Loucy (cell line): ENCODE measurements around the gene ZNF319.

Source experiments
- H2AFZ ChIP-seq: fragments of 200-600 bp; sonication (generic); 2 replicates; pipeline ENCODE4 v1.6.0; 2016; ENCODE audit warnings: antibody characterized with exemption, mild to moderate bottlenecking, low read length, moderate library complexity
- H3F3A ChIP-seq: fragments of 200-600 bp; 2 replicates; pipeline ENCODE4 v1.6.0; 2016; ENCODE audit warnings: antibody characterized with exemption, low read depth, mild to moderate bottlenecking
- H3K27me3 ChIP-seq: fragments of 200-600 bp; sonication (generic); 2 replicates; pipeline ENCODE4 v1.6.1; 2014; ENCODE audit warnings: low read length, mild to moderate bottlenecking; ENCODE audit not compliant: insufficient read depth, poor library complexity, severe bottlenecking
- H3K36me3 ChIP-seq: fragments of 200-600 bp; sonication (generic); 2 replicates; pipeline ENCODE4 v1.6.1; 2016; ENCODE audit warnings: low read length; ENCODE audit not compliant: insufficient read depth
- H3K4me1 ChIP-seq: fragments of 200-600 bp; sonication (generic); 2 replicates; pipeline ENCODE4 v1.5.1; 2014; ENCODE audit warnings: low read length, mild to moderate bottlenecking; ENCODE audit not compliant: insufficient read depth, poor library complexity, severe bottlenecking
- H3K4me2 ChIP-seq: fragments of 200-600 bp; sonication (generic); 2 replicates; pipeline ENCODE4 v1.6.0; 2014; ENCODE audit warnings: antibody characterized with exemption, low read length, low read depth, mild to moderate bottlenecking; ENCODE audit not compliant: poor library complexity, severe bottlenecking
- H3K4me3 ChIP-seq: fragments of 200-600 bp; sonication (generic); 2 replicates; pipeline ENCODE4 v1.5.1; 2014; ENCODE audit warnings: low read length, mild to moderate bottlenecking, mixed read lengths; ENCODE audit not compliant: poor library complexity, severe bottlenecking
- H3K79me2 ChIP-seq: fragments of 200-600 bp; sonication (generic); 2 replicates; pipeline ENCODE4 v1.6.1; 2014; ENCODE audit warnings: low read length; ENCODE audit not compliant: insufficient read depth
- H3K9ac ChIP-seq: fragments of 200-600 bp; sonication (generic); 2 replicates; pipeline ENCODE4 v1.6.0; 2014; ENCODE audit warnings: mild to moderate bottlenecking, low read depth, low read length, moderate library complexity; ENCODE audit not compliant: poor library complexity, severe bottlenecking
- H3K9me2 ChIP-seq: fragments of 200-600 bp; sonication (generic); replicated peaks from 2 replicates; pipeline ENCODE4 v1.6.1; 2016; ENCODE audit warnings: low read depth, low read length, mixed read lengths
- H3K9me3 ChIP-seq: fragments of 200-600 bp; sonication (generic); 2 replicates; pipeline ENCODE4 v1.6.1; 2014; ENCODE audit warnings: mild to moderate bottlenecking, antibody characterized with exemption, low read length, low read depth; ENCODE audit not compliant: insufficient read depth
- H4K20me1 ChIP-seq: fragments of 200-600 bp; sonication (generic); 2 replicates; pipeline ENCODE4 v1.6.0; 2014; ENCODE audit warnings: antibody characterized with exemption, low read length, mild to moderate bottlenecking; ENCODE audit not compliant: insufficient read depth, poor library complexity, severe bottlenecking
- EZH2phosphoT487 ChIP-seq: fragments of 200-600 bp; IDR thresholded peaks from 2 replicates; pipeline ENCODE4 v1.6.1; 2018; ENCODE audit warnings: antibody characterized with exemption, mild to moderate bottlenecking, moderate library complexity, borderline replicate concordance
- TF ChIP-seq, protein P1 (sequence below): fragments of 200-600 bp; sonication (generic); conservative IDR thresholded peaks from 2 replicates; pipeline ENCODE4 v1.5.1; 2014; ENCODE audit warnings: mild to moderate bottlenecking, antibody characterized with exemption, low read length

ZNF319 gene

DNA sequence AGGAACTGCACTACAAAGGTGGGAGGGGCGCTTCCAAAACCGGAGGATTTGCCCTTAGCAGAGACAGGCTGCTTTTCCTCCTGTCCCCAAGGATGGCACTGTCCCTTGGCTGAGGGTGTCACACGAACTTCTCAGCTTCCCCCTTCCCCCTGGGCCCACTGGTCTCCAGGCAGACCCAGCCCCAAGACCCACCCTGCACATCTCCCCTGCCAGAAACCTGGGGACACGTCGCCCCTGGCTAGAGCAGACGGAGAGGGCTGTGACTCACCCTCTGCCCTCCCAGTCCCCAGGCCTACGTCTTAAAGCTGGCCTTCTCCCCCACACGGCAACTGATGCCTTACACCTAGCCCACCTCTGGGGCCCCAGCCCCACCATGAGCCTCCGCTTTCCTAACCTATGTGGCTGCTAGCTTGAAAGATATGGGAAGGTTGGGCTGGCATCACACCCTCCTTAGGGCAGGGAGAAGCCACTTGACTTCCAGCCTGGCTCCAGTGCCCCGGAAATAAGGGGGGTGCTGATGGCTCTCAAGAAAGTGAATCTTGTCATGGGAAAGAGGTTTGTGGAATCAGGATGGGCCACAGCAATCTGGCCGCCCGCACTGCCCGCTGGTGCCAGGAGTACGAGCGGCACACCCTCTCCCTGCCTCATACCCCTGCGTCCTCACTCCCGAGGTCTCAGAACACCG, 4.6 kb downstream of the ZNF319 start:
- H3K9me3 ChIP-seq = no peaks in the 10 kb centered on the region
- H3K9me2 ChIP-seq = no peaks in the 10 kb centered on the region
- peaks cover 37% of the 10 kb centered on the region for H3K4me1 ChIP-seq
- H3K4me3 ChIP-seq = no peak overlapping the region
- H3K4me2 ChIP-seq = no peak overlapping the region
- TF ChIP-seq EZH2phosphoT487 = no peak
- TF ChIP-seq, protein P1, sequence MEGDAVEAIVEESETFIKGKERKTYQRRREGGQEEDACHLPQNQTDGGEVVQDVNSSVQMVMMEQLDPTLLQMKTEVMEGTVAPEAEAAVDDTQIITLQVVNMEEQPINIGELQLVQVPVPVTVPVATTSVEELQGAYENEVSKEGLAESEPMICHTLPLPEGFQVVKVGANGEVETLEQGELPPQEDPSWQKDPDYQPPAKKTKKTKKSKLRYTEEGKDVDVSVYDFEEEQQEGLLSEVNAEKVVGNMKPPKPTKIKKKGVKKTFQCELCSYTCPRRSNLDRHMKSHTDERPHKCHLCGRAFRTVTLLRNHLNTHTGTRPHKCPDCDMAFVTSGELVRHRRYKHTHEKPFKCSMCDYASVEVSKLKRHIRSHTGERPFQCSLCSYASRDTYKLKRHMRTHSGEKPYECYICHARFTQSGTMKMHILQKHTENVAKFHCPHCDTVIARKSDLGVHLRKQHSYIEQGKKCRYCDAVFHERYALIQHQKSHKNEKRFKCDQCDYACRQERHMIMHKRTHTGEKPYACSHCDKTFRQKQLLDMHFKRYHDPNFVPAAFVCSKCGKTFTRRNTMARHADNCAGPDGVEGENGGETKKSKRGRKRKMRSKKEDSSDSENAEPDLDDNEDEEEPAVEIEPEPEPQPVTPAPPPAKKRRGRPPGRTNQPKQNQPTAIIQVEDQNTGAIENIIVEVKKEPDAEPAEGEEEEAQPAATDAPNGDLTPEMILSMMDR = no peak
- H3F3A ChIP-seq = peaks cover 2% of the 10 kb centered on the region; the same call in 1 of the 2 replicates
- H3K9ac ChIP-seq = no peak overlapping the region
- H3K27me3 ChIP-seq = no peaks in the 10 kb centered on the region
- peaks cover 8% of the 10 kb centered on the region; the same call in 1 of the 2 replicates for H3K36me3 ChIP-seq
- peaks cover 21% of the 10 kb centered on the region for H4K20me1 ChIP-seq
- no peak overlapping the region for H2AFZ ChIP-seq
- H3K79me2 ChIP-seq = peaks cover 30% of the 10 kb centered on the region; the same call in 1 of the 2 replicates

DNA sequence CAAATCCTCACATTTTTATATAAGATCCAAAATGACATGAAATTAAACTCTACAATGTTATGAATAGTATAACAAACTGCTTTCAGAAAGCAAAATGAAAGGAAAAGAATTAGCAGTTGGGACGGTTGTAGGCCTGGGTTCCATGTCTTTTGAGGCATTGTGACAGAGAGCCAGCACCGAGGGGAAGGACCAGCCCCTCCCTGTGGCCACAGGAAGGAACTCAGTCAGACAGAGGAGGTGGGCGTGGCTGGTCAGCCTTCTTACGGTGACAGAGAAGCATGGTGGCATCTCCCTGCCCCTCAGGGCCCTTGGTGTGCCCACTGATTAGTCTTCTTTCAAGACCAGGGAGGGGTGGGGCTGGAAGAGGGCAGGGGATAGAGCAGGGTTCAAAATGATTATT, 5.7 kb downstream of the ZNF319 start:
- H3K36me3 ChIP-seq = peaks cover 8% of the 10 kb centered on the region; the same call in 1 of the 2 replicates
- H3K4me2 ChIP-seq = peak overlapping the region; percentile 67
- no peaks in the 10 kb centered on the region for H3K9me3 ChIP-seq
- H3K79me2 ChIP-seq = peaks cover 27% of the 10 kb centered on the region; the same call in 1 of the 2 replicates
- H3K9me2 ChIP-seq = no peaks in the 10 kb centered on the region
- H3K9ac ChIP-seq = peak overlapping the region; percentile 41
- peaks cover 33% of the 10 kb centered on the region for H3K4me1 ChIP-seq
- peaks cover 2% of the 10 kb centered on the region; the same call in 1 of the 2 replicates for H3F3A ChIP-seq
- peak overlapping the region; percentile 34 for H3K4me3 ChIP-seq
- no peaks in the 10 kb centered on the region for H3K27me3 ChIP-seq
- TF ChIP-seq, protein P1 = peak; percentile 61
- no peak for TF ChIP-seq EZH2phosphoT487
- H2AFZ ChIP-seq = no peak overlapping the region
- peaks cover 18% of the 10 kb centered on the region for H4K20me1 ChIP-seq

GRCh38 chr16:57994361-57994760, 6.1 kb downstream of the ZNF319 start:
- Histone ChIP-seq H3K9me3 (no peaks in the 10 kb centered on the region), H3K27me3 (no peaks in the 10 kb centered on the region), H2AFZ (no peak overlapping the region), H3K4me3 (peak overlapping the region; percentile 34), H3K36me3 (peaks cover 8% of the 10 kb centered on the region; the same call in 1 of the 2 replicates), H4K20me1 (peaks cover 15% of the 10 kb centered on the region), H3K9ac (peak overlapping the region; percentile 41), H3K4me1 (peaks cover 28% of the 10 kb centered on the region), H3K79me2 (peaks cover 23% of the 10 kb centered on the region; the same call in 1 of the 2 replicates), H3K4me2 (peak overlapping the region; percentile 67), H3F3A (no peaks in the 10 kb centered on the region), H3K9me2 (no peaks in the 10 kb centered on the region)
- TF ChIP-seq, protein P1 = no peak
- TF ChIP-seq EZH2phosphoT487 = no peak
